WTC11 (cell line): ENCODE data around the gene PTPN4.

ENCODE experiments used
- CREB1 ChIP-seq: sonication (generic); formaldehyde crosslinking; IDR thresholded peaks from 2 replicates; pipeline ENCODE4 v1.8.0; 2023; ENCODE audit warnings: mild to moderate bottlenecking, missing genetic modification reagents
- CTCF ChIP-seq: fragments of 200-600 bp; IDR thresholded peaks from 2 replicates; pipeline ENCODE4 v1.8.0; 2022; ENCODE audit warnings: antibody characterized with exemption
- FOXP1 ChIP-seq: sonication (generic); formaldehyde crosslinking; IDR thresholded peaks from 2 replicates; pipeline ENCODE4 v1.8.0; 2022; ENCODE audit warnings: missing genetic modification reagents, mild to moderate bottlenecking, moderate library complexity, borderline replicate concordance
- SMAD3 ChIP-seq: sonication (generic); formaldehyde crosslinking; IDR thresholded peaks from 2 replicates; pipeline ENCODE4 v1.8.0; 2022; ENCODE audit warnings: missing genetic modification reagents, mild to moderate bottlenecking, borderline replicate concordance
- SP1 ChIP-seq: sonication (generic); formaldehyde crosslinking; conservative IDR thresholded peaks from 2 replicates; pipeline ENCODE4 v1.8.1; 2022; ENCODE audit warnings: missing genetic modification reagents
- TP53 ChIP-seq: sonication (generic); formaldehyde crosslinking; IDR thresholded peaks from 2 replicates; pipeline ENCODE4 v1.8.1; 2023; ENCODE audit warnings: mild to moderate bottlenecking, missing genetic modification reagents
- ZNF416 ChIP-seq: fragments of 250-450 bp; sonication (Bioruptor Pico); IDR thresholded peaks from 2 replicates; pipeline ENCODE4 v1.9.0; 2021; ENCODE audit warnings: mild to moderate bottlenecking, inconsistent platforms

- TF ChIP-seq SMAD3 (CRISPR knock-in tag) (no peak), CTCF (no peak), ZNF416 (CRISPR knock-in tag) (no peak), FOXP1 (no peak), SP1 (CRISPR knock-in tag) (no peak), TP53 (CRISPR knock-in tag) (no peak), CREB1 (CRISPR knock-in tag) (no peak)
These were observed 244.5 kb downstream of the PTPN4 start for GRCh38 chr2:120004254-120004653.
